ENCODE data around the gene KRT27.
A peak's percentile ranks its signal among the peaks of the same experiment; 100 is the strongest.
"Not testable (repeated sequence)": the region's sequence is repeated elsewhere in the genome, so short reads cannot be mapped to it uniquely, and the experiment has no call there.

KRT27 gene

GRCh38 chr17:40818733-40819527 is 36.6 kb upstream of the KRT27 start:
- peak; percentile 85 for DNase-seq
- peaks cover 26% of the 10 kb centered on the region for H3K9me3 ChIP-seq (ENCODE audit: severe bottlenecking)
- no peak for TF ChIP-seq CTCF (IDR thresholded peaks at IDR 0.05; ENCODE audit: low read depth, low read length)
- peaks cover 14% of the 10 kb centered on the region for H3K27me3 ChIP-seq (ENCODE audit: insufficient read depth, low read depth, severe bottlenecking)
- H3K36me3 ChIP-seq, result no peaks in the 10 kb centered on the region
- peak overlapping the region; percentile 34; the same call in 1 of the 2 replicates for H3K27ac ChIP-seq
- peak overlapping the region; percentile 85 for H3K4me3 ChIP-seq (ENCODE audit: low read depth, low read length)

- no peak for TF ChIP-seq CTCF (IDR thresholded peaks at IDR 0.05; ENCODE audit: low read depth, low read length)
Measured at GRCh38 chr17:40818343-40818732, 36.0 kb upstream of the KRT27 start.

GRCh38 chr17:40817103-40817682 is 34.8 kb upstream of the KRT27 start:
- Histone ChIP-seq H3K27ac (no peak overlapping the region), H3K4me3 (ENCODE audit: low read depth, low read length) (no peak overlapping the region), H3K9me3 (ENCODE audit: severe bottlenecking) (peaks cover 26% of the 10 kb centered on the region), H3K27me3 (ENCODE audit: insufficient read depth, low read depth, severe bottlenecking) (peaks cover 21% of the 10 kb centered on the region), H3K36me3 (no peaks in the 10 kb centered on the region)
- no peak for TF ChIP-seq CTCF (IDR thresholded peaks at IDR 0.05; ENCODE audit: low read depth, low read length)
- no peak for DNase-seq

More at GRCh38 chr17:40818343-40818732, 36.0 kb upstream of the KRT27 start:
- peaks cover 26% of the 10 kb centered on the region for H3K9me3 ChIP-seq (ENCODE audit: severe bottlenecking)
- peak overlapping the region; percentile 34; the same call in 1 of the 2 replicates for H3K27ac ChIP-seq
- no peak for DNase-seq
- peaks cover 15% of the 10 kb centered on the region for H3K27me3 ChIP-seq (ENCODE audit: insufficient read depth, low read depth, severe bottlenecking)
- H3K36me3 ChIP-seq, result no peaks in the 10 kb centered on the region
- peak overlapping the region; percentile 85 for H3K4me3 ChIP-seq (ENCODE audit: low read depth, low read length)

- peaks cover 20% of the 10 kb centered on the region for H3K27me3 ChIP-seq (ENCODE audit: insufficient read depth, low read depth, severe bottlenecking)
- H3K36me3 ChIP-seq, result no peaks in the 10 kb centered on the region
- TF ChIP-seq CTCF (IDR thresholded peaks at IDR 0.05; ENCODE audit: low read depth, low read length), result no peak
- no peak for DNase-seq
- peaks cover 26% of the 10 kb centered on the region for H3K9me3 ChIP-seq (ENCODE audit: severe bottlenecking)
- no peak overlapping the region for H3K27ac ChIP-seq
- no peak overlapping the region for H3K4me3 ChIP-seq (ENCODE audit: low read depth, low read length)
Measured at GRCh38 chr17:40816569-40816968, 34.2 kb upstream of the KRT27 start.

GRCh38 chr17:40815381-40815780 is 33.0 kb upstream of the KRT27 start:
- Histone ChIP-seq H3K27ac (no peak overlapping the region), H3K27me3 (ENCODE audit: insufficient read depth, low read depth, severe bottlenecking) (peaks cover 30% of the 10 kb centered on the region), H3K4me3 (ENCODE audit: low read depth, low read length) (no peak overlapping the region), H3K36me3 (no peaks in the 10 kb centered on the region), H3K9me3 (ENCODE audit: severe bottlenecking) (peaks cover 24% of the 10 kb centered on the region)
- DNase-seq, result no peak
- no peak for TF ChIP-seq CTCF (IDR thresholded peaks at IDR 0.05; ENCODE audit: low read depth, low read length)

GRCh38 chr17:40814657-40815056 is 32.3 kb upstream of the KRT27 start:
- not testable (repeated sequence) for DNase-seq; H3K27ac ChIP-seq; H3K4me3 ChIP-seq (ENCODE audit: low read depth, low read length); H3K36me3 ChIP-seq
- Histone ChIP-seq H3K27me3 (ENCODE audit: insufficient read depth, low read depth, severe bottlenecking) (peaks cover 33% of the 10 kb centered on the region), H3K9me3 (ENCODE audit: severe bottlenecking) (peaks cover 18% of the 10 kb centered on the region)
